ENCODE results near the gene SLAMF1.
"Not testable (repeated sequence)": the region's sequence is repeated elsewhere in the genome, so short reads cannot be mapped to it uniquely, and the experiment has no call there.

SLAMF1 gene

DNA sequence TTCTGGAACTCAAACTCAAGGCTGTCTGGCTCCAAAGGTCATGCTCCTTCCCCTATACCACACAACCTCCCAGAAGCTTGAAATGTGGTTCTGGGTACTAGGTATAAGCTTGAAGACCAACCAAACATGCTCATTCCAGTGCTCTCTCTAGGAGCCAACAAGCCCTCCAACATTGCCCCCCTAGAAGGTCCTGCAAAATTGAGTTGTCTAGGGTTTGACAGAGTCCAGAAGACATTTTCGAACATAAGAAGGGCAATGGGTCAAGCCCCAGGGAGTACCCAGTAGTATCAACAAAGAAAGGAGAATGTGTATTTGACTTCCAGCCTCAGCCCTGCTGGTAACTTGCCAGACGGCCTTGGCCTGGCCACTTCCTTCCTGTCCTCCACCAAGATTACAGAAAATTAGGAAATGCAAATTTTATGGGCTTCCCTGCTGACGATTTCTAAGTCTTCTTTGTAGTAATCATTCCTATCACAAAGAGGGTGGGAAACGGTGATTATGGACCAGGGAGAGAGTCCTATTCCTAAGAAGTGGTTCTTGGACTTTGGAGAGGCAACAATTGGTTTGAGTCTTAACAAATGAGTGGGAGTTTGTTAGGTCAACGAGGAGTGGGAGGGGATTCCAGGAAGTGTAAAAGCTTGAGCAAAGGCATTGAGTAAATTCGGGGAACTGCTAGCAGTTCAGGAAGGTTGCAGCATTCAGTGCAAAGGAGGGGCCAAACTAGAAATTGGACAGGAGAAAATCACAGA is 18.7 kb upstream of the SLAMF1 start:
- DNase-seq, result peak; percentile 93

DNA sequence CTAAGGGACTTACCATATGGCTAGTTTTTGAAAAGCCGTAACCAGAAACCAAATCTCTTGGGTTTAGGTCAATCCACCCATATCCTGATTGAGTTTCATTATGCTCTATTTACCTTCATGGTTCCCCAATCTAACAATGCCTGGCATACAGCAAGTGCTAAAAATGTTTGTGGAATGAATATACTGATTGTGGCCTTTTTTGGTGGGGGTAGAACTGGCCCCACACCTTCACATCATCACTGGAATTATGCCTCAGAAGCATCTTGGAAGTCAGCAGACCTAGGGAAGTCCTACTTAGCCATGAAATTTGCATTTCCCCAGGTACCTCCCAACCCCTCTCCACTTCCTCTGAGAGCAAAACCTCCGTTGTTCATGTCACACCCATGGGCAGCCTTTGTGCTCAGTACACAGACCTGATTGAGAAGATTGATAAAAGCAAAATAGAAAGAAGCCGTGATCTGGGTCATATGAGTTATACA is 17.8 kb upstream of the SLAMF1 start:
- no peak for DNase-seq

DNA sequence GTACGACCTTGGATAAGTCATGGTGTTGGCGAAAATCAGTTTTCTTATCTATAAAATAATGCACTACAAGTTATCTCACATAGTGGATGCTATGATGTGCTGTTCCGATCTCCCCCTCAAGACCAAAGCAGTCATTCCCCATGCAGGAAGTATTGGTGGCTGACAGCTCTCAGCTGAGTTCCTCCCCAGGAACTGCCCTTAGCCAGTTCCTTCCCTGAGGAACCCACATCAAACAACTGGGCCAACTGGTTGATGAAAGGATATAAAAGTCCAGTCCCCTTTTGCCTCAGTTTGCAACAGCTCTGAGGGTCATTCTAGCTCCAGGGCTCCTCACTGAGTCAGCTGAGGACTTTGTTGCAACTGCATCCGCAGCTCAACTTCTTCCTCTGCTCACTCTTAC is 16.1 kb upstream of the SLAMF1 start:
- peak; percentile 63 to 64 for DNase-seq

DNA sequence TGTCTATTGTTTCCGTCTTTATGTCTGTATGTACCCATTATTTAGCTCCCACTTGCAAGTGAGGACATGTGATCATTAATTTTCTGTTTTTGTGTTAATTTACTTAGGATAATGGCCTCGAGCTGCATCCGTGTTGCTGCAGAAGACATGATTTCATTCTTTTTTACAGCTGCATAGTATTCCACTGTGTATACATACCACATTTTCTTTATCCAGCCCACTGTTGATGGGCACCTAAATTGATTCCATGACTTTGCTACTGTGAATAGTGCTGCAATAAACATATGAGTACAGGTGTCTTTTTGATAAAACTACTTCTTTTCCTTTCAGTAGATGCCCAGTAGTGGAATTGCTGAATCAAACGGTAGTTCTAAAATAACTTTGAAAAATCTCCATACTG is 12.7 kb upstream of the SLAMF1 start:
- DNase-seq, result no peak

DNA sequence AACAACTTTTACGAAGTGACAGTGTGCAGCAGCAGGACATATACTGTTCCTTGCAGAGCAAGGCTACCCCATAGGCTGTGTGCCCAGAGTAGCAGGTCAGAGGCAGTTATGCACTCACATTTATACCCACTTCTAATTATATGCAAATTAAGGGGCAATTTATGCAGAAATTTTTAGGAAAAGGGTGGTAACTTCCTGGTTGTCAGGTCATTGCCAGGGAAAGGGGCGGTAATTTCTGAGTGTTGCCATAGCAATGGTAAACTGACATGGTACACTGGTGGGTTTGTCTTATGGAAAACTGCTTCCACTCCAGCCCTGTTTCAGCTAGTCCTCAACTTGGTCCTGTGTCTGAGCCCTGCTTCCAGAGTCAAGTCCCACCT is 12.0 kb upstream of the SLAMF1 start:
- no peak for DNase-seq

DNA sequence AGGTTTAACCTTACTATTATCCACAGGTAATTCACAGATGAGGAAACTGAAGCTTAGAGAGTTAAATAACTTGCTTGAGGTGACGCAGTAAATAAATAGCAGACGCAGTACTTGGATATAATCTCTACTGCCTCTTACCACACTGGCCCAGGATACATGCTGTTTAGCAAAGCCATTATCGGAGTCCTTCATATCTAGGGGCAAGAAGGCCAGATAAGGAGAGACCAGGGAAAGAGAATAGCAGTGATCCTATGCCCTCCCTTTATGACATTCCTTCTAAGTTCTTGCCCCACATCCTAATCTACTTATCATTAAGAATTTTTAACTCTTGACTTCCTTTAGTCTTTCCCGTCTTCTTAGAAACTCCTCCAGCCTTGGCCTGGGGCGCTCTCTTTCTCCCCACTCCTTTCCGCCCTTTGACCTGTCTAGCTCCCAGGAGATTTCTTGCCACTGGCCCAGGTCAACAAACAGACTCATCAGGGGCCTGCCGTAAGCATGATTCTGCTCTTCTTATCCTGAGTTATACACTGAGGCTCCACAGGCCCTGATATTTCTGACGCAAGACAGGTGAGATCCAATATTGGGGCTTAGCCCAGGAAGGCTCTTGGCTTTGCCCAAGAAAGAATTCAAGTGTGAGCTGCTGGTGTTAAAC is 11.4 kb upstream of the SLAMF1 start:
- DNase-seq, result no peak

DNA sequence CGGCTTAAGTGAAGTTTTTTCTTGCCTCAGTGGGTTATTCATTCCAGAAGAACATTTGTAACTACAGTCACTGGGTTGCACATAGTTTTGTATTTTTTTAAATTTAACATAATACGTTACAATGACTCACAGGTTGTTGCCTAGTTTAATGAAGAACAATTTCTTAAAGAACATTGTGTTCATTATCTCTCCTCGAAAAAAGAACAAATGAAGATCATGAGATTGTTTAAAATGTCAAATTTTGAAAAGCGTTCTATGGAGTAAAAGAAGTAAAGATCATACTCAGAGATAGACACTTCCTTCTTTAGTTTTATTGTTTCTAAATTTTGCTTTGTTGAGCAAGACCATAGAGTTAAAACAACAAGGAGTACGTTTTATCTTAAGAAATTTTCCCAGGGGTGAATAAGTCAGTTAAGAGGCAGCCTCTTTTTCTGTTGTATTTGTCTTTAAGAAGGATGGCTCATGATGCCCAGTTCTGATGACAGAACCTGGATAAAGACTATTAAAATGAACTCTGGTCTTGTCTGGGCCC is 10.5 kb upstream of the SLAMF1 start:
- peak in 1 of 2 donors; percentile 79 for DNase-seq

DNA sequence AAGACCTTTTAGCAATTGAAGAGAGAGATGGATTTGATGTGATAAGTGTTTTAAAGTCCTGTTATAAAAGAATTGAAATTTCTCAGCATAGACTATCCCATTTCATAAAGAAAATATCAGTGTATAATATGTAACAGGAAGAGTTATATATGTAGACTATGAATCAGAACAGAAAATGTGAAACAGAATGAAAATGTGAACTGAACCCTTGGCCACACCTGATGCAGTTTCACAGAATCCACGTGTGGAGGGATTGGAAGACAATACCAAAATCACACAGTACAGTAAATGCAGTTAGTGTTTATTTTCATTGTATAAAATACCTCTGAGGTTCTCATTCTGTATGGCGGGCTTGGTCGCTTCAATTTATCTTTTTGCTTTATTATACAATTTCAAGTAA is 9.9 kb upstream of the SLAMF1 start:
- no peak for DNase-seq

DNA sequence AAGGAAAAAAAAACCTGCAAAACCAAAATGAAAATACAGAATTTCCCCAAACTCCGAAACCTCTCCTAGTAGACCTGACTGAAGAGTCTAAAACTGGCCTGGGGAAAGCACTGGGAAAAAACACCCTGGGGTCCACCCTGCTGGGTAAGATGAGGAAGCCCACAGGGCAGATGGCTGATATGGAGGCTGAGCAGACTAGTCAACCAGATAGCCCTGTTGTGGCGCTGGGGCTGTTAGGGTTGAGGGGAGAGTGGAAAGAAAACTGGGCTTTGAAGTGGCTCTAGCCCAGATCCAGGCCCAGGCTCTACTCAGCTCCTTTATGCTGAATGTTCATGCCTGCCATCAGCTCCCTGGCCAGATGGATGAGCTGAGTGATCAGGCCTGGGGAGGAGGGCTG is 6.8 kb upstream of the SLAMF1 start:
- no peak for DNase-seq

DNA sequence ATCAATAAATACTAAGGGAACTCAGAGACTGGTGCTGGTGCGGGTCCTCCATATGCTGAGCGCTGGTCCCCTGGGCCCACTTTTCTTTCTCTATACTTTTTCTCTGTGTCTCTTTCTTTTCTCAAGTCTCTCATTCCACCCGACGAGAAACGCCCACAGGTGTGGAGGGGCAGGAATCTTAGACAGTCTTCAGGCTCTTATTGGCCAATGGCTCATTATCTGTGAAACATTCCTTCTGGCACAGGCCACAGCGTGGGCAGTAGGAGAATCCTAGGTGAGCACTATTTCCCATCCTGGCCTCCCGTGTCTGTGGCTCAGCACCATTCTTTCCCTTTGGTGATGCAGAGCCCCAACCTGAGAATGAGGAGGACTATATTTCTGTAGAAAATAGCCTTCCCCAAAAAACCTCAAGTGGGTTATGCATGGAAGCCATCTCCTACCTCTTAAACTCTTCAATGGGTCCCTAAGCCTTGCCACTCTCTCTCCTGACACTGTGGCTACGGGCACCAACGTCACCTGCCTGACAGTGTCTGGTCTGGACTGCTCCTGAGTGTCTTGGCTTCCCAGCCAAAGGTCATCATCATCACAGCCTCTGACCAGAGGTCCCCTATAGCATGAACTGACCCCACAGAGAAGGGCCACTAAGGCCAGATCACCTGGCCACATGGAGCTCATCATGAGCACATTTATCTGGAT is 6.2 kb upstream of the SLAMF1 start:
- DNase-seq, result no peak

DNA sequence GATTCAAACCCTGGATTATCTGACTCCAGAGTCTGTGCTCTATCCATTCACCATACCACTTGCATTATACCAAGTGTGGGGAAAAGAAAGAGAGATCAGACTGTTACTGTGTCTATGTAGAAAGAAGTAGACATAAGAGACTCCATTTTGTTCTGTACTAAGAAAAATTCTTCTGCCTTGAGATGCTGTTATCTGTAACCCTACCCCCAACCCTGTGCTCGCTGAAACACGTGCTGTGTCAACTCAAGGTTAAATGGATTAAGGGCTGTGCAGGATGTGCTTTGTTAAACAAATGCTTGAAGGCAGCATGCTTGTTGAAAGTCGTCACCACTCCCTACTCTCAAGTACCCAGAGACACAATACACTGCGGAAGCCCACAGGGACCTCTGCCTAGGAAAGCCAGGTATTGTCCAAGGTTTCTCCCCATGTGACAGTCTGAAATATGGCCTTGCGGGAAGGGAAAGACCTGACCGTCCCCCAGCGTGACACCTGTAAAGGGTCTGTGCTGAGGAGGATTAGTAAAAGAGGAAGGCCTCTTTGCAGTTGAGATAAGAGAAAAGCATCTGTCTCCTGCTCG is 5.3 kb upstream of the SLAMF1 start:
- DNase-seq, result not testable (repeated sequence)

DNA sequence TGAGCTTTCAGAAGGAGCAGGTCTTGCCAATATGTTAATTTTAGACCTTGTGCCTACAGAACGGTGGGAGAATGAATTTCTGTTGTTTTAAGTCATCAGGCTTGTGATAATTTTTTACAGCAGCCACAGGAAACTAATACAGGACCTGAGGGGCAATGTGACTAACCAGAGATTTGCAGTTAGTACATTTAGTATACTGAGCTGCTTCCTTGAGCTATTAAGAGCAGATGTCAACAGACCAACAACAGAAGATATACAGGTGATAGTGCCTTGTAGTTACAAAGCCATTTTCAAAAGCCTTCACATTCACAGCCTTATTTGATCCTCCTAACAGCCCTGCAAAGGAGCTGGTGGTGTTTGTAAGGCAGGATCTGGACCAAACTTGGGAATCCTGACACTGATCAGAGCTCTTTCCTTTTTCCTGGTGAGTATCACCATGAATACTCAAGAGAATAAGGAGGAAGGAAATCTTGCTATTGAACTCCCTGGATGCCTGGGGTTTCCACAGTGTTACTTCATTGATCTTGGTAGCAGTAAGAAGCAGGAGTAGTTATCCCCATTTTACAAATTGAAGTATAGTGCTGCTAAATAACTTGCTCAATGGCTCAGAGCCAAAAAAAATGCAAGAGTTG is 4.7 kb upstream of the SLAMF1 start:
- no peak for DNase-seq

DNA sequence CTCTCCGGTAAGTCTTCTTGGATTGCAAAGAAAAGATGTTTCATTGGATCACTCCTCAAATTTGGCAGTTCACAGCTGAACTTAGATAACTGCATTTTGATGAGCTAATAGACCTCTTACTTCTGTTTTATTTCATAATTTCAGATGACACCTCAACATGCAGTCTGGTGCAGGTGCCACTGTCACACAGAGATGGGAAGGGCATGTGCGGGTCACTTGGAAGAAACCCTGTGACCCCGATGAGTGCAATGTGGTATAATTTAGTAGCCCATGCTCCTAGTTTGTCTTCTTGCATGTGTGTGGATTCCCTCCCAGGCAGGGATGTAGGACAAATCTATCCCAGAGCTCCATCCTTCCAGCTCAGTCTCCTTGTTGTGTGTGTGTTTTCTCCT is 481 bp upstream of the SLAMF1 start:
- DNase-seq, result no peak

DNA sequence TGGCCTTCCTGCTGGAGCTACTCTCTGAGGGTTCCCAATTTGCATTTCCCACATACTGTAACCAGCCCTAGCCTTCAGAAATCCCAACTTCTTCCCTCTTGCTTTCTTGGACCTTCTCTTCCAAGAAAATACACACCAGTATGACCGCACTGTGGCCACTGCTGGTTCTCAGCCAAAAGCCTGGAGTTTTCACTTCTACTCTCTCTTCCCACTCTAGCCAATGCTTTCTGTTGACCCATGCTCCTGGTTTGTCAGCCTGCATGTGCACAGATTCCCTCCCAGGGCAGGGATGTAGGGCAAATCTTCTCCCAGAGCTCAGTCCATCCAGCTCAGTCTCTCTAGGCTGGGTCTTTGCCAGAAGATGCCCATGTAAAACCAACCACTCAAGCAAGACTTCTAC is 664 bp downstream of the SLAMF1 start:
- DNase-seq, result peak; percentile 18 to 31

DNA sequence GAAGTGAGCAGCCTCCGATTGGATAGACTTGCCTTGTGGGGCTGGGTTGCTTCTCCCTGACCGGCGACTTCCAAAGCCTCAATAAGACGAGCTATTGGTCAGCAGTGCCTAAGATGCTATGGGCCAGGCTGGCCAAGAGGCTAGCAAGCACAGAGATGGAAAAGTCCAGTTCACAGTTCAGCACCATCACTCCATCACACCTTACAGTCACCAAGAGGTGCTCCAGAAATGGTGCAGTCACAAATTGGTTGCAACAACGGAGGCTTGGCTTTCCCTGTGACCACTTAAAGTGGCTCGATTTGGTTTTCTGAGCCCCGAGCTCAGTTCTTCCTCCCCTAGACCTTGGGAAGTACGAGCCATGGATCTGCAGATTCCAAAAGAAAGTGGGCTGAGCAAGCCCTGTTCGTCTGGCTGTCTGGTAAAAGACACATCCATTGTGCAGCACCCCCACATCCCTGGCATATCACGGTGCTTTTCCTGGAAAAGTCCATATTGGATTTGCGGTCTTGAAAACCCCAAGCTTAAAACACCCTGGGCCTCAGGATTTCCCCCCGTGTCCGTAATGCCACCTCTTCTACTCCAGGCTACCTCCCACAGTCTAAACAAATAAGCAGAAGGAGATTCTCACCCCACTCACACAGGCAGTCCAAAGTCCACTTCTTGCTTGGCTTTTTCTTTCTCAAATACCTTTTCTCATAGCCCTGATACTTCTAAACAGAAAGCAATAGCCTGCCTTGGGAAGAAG is 1.3 kb downstream of the SLAMF1 start:
- DNase-seq, result peak in 1 of 2 donors; percentile 18

DNA sequence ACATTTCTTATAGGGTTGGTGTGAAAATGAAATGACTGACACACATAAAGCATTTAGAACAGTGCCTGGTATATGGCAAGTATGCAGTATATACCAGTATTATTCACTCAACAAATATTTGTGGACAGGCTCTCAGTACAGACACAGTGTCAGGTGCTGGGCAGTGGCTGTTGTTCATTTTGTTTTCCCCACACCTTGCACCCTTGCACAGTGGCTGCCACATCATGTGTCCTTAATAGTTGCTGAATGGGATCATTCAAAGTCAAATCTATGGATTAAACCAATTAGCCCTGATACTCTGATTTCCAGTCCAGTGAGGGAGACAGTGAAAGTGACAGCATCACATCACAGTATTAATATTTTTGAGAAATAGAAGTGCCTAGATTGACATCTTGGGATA is 2.4 kb downstream of the SLAMF1 start:
- no peak for DNase-seq

DNA sequence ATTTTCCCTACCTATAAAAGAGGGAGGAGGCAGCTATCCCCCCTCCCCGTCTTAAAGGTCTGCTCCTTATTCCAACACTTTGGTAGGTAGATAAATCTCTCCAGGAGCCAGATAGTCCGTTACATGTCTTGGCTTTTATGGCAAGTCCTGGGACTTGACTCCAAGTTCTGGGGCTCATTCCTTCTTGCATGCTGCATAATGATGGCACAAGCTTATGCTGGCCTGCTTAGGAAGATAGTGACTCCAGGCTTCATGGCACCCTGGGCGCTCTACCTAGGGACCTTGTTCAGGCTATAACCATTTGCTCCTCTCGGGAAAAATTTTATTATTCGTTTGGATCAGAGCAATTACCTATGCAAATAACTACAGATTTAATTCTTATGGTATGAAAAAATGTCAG is 3.7 kb downstream of the SLAMF1 start:
- DNase-seq, result no peak

DNA sequence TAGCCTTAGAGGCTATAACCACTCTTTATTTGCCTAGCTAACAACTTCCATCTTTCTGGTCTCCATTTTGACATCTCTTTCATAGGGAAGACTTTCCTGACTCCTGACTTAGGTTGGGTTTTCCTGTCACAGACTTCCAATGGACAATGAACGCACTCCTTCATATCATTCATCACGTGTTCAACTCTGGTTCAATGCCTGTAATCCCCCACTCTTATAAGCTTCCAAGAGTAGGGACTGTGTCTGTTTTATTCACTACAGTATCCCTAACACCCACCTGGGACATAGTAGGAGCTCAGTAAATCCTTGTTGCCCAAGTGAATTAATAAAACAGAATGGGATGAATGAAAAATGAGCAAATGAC is 4.6 kb downstream of the SLAMF1 start:
- no peak for DNase-seq

DNA sequence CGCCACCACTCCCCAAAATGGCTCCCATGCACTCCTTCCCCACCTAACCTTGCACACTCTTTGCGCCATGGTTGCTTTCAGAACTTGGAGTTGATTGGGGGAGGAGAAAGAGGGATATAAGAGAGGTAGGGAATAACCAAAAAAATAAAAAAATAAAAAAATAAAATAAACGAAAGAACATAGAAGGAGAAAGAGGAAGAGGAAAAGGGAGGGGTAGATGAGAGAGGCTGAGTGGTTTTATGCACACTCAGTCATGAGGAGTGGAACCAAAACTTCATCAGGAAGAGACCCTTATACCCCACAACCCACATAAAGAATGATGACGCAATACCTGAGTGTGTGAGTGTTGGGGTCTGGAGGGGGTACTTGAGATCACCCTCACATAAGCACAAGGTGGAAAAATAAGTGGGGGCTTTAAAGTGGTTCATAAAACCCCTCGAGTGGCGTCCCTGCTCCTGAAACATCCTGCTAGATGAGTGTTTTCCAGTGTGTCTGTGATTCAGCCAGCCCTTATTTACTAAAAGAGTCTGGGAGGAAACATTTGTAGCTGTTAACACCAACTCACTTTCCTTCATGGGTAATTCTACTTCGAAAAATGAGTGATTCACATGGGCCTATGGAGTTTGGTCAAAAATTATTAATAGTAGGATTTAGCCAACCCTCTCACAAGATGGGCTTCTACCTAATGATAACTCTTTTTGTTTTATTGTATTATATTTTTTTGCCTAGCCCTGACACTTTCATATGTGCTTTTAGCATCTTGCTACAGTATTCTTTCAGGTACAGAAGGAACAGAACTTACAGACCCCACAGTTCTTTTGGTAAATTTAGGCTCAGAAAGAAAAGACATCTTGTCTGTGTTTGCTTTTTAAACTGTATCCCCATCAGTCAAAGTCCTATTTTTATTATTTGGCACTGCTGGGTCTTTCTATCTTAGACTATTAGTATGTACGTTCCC is 5.2 kb downstream of the SLAMF1 start:
- DNase-seq, result no peak

DNA sequence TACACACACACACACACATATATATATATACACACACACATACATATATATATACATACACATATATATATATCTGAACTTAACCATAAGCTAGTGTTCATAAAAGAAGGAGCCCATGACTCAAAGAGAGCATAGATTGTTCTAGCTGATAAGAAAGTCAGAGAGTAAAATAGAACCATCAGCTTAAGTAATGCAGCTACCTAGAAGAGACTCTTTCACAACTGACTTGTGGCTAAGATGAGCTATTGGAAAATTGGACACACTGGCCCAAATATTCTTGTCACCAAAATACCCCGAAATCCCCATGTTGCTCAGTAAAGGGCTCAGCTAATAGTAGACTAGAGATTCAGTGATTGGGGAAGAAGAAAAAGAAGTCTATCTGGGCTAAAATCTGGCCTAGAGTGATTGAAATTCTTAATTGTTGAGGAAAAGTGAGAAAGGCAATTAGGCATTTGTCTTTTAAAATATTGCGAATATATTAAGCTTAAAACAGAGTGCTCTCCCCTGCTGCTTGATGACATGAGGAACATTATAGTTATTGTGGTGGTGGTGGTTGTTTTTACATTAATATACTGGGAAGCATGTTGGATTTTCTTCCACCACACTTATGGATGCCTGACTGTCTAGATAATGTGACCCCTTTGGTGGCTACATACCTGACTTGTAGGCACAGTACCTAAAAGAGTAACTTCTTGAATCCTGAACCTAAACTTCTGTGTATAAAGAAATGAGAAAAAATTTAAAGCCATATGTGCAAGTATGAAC is 6.3 kb downstream of the SLAMF1 start:
- DNase-seq, result no peak
